ENCODE data around the gene PRDM12. TPM values are rescaled to one million over a fixed set of nuclear protein-coding genes. Genes with fewer than 3 reads are reported as not detected.

PRDM12 gene
- total and polyA plus RNA-seq, 2 of the 8 experiments (the other 6 are each of a cell fraction or from before 2014, with no cell fraction given) = 0.14 to 0.22 TPM

GRCh38 chr9:130694205-130694604 is 29.8 kb downstream of the PRDM12 start:
- Histone ChIP-seq H3K4me1 (replicated peaks in 1 of 4; ENCODE audit: control insufficient read depth in 3 of 4, insufficient read depth in 4 of 4, low read length in 3 of 4) (peaks cover 4 to 9% (median 6%) of the 10 kb centered on the region in 4 experiments; a peak in 6 of 7 replicates), H2BK15ac (ENCODE audit: low read length) (no peak overlapping the region), H3K9ac (replicated peaks in 1 of 4; ENCODE audit: extremely low read depth in 1 of 4, low read depth in 3 of 4, low read length in 3 of 4) (peak overlapping the region; percentile 93 to 99 (median 98)), H4K8ac (ENCODE audit: extremely low read depth, insufficient read depth, low read length) (peak overlapping the region; percentile 98; the same call in 1 of the 2 replicates), H3K9me3 (ENCODE audit: insufficient read depth in 2 of 2, low read depth in 1 of 2, low read length in 1 of 2) (no peaks in the 10 kb centered on the region; a peak in 1 of 4 replicates), H3K56ac (replicated peaks; ENCODE audit: insufficient read length, low read depth, low read length) (peak overlapping the region; percentile 87), H3K4me2 (ENCODE audit: insufficient read depth in 1 of 2, low read depth in 2 of 2, low read length in 2 of 2) (peak overlapping the region; percentile 75 to 95), H3K23ac (ENCODE audit: insufficient read length) (peak overlapping the region; percentile 42), H2BK120ac (replicated peaks; ENCODE audit: low read depth, low read length) (peak overlapping the region; percentile 15), H3K27me3 (replicated peaks in 1 of 4; ENCODE audit: control insufficient read depth in 3 of 4, extremely low read depth in 1 of 4, insufficient read depth in 3 of 4, low read length in 3 of 4) (no peaks in the 10 kb centered on the region), H3K79me2 (ENCODE audit: control insufficient read depth in 1 of 2, insufficient read depth in 2 of 2, low read length in 2 of 2) (peaks cover 16 to 48% of the 10 kb centered on the region in 2 experiments), H3K23me2 (ENCODE audit: low read depth, low read length) (peaks cover 10% of the 10 kb centered on the region), H3K36me3 (ENCODE audit: control insufficient read depth in 2 of 4, insufficient read depth in 4 of 4, low read length in 3 of 4) (peaks cover 24 to 43% (median 37%) of the 10 kb centered on the region in 4 experiments), H4K91ac (replicated peaks; ENCODE audit: insufficient read length, low read length) (peak overlapping the region; percentile 98), H2AFZ (ENCODE audit: low read length) (0 out of 2 replicates have a peak overlapping the region, but pooled peaks have one; percentile 46), H2BK20ac (ENCODE audit: low read length) (no peak overlapping the region), H3K79me1 (ENCODE audit: low read depth, low read length) (peaks cover 16% of the 10 kb centered on the region), H2AK5ac (ENCODE audit: low read depth, low read length) (peak overlapping the region; percentile 44; the same call in 1 of the 2 replicates), H4K20me1 (replicated peaks in 1 of 2; ENCODE audit: control insufficient read depth in 1 of 2, insufficient read depth in 2 of 2, low read length in 2 of 2) (peaks cover 14 to 27% of the 10 kb centered on the region in 2 experiments), H2BK12ac (ENCODE audit: low read depth, low read length) (no peak overlapping the region), H4K5ac (ENCODE audit: insufficient read length, low read depth, low read length) (peak overlapping the region; percentile 91), H2BK5ac (ENCODE audit: low read depth, low read length) (peak overlapping the region; percentile 94; the same call in 1 of the 2 replicates), H3K4me3 (ENCODE audit: extremely low read depth in 1 of 4, insufficient read depth in 2 of 4, low read depth in 3 of 4, low read length in 4 of 4) (peak overlapping the region; percentile 94 to 100 (median 98)), H3K27ac (ENCODE audit: low read depth, low read length) (peak overlapping the region; percentile 89), H3K18ac (ENCODE audit: extremely low read depth, low read length) (no peak overlapping the region; the same call in 1 of the 2 replicates), H3K14ac (ENCODE audit: insufficient read length) (peak overlapping the region; percentile 35), H3K4ac (replicated peaks; ENCODE audit: insufficient read length, low read depth, low read length) (peak overlapping the region; percentile 99)
- DNase-seq (ENCODE audit: low read depth in 1 of 2, low spot score in 2 of 2) (no peak), FAIRE-seq (no peak)
- ChIA-PET CTCF (ENCODE audit: partially characterized antibody) (interaction anchor here (0.9 to 5.6 kb wide), 12 partner anchors 7 to 304 kb away, joined by 3 to 36 read pairs (median 6); no protein-coding TSS in a partner anchor), POLR2A (ENCODE audit: partially characterized antibody) (interaction anchor here (1.4 to 3.3 kb wide), 7 partner anchors 10 to 403 kb away, joined by 3 to 11 read pairs (median 4); partner anchors contain the start of gene AIF1L)
- WGBS, 2 experiments (ENCODE audit: extremely low coverage in 1 of 2, insufficient coverage in 1 of 2, insufficient read length in 1 of 2, insufficient replicate concordance in 2 of 2, low coverage in 1 of 2, low lambda C conversion rate in 2 of 2, missing lambda C conversion rate in 1 of 2) = 4% methylated on average over 8 of the region's 8 CpGs; no CpG with 5 or more reads in 1 of the 2 experiments
- TF ChIP-seq POU5F1 (IDR thresholded peaks at IDR 0.05; ENCODE audit: low read depth, low read length) = no peak
- peak; percentile 31 for TF ChIP-seq SAP30 (IDR thresholded peaks at IDR 0.05; ENCODE audit: insufficient read depth, insufficient replicate concordance, low read length)
